GM12872 (cell line): Measurements from ENCODE around the gene MON1A.

Experiments
- CTCF ChIP-seq: IDR thresholded peaks from 3 replicates; pipeline ENCODE4 v1.5.1; 2011; ENCODE audit warnings: low read depth, mild to moderate bottlenecking, low read length, moderate library complexity; ENCODE audit not compliant: insufficient read depth

The MON1A gene

GRCh38 chr3:49903451-49904424 lies 25.9 kb downstream of the MON1A start, which contains the start of gene MST1R:
Gene MST1R, minus strand, starts transcription at chr3:49903873. Its CDS starts 264 bp downstream, at chr3:49903609.
- TF ChIP-seq CTCF, result no peak

GRCh38 chr3:49902511-49903345 lies 26.9 kb downstream of the MON1A start:
- TF ChIP-seq CTCF, result no peak

- TF ChIP-seq CTCF, result no peak
Observed at GRCh38 chr3:49901366-49902339, 28.0 kb downstream of the MON1A start.

- no peak for TF ChIP-seq CTCF
Observed at GRCh38 chr3:49900491-49901153, 29.0 kb downstream of the MON1A start.

GRCh38 chr3:49899815-49900214 lies 29.8 kb downstream of the MON1A start:
- TF ChIP-seq CTCF, result peak; percentile 50; the same call in 2 of the 3 replicates

GRCh38 chr3:49898991-49899390 lies 30.6 kb downstream of the MON1A start:
- TF ChIP-seq CTCF, result no peak
